ENCODE measurements around the gene FCSK.

- TF ChIP-seq, protein P1, sequence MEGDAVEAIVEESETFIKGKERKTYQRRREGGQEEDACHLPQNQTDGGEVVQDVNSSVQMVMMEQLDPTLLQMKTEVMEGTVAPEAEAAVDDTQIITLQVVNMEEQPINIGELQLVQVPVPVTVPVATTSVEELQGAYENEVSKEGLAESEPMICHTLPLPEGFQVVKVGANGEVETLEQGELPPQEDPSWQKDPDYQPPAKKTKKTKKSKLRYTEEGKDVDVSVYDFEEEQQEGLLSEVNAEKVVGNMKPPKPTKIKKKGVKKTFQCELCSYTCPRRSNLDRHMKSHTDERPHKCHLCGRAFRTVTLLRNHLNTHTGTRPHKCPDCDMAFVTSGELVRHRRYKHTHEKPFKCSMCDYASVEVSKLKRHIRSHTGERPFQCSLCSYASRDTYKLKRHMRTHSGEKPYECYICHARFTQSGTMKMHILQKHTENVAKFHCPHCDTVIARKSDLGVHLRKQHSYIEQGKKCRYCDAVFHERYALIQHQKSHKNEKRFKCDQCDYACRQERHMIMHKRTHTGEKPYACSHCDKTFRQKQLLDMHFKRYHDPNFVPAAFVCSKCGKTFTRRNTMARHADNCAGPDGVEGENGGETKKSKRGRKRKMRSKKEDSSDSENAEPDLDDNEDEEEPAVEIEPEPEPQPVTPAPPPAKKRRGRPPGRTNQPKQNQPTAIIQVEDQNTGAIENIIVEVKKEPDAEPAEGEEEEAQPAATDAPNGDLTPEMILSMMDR (CRISPR knock-in tag; IDR thresholded peaks at IDR 0.05), result no peak
- TF ChIP-seq CEBPB (IDR thresholded peaks at IDR 0.05; ENCODE audit: borderline replicate concordance, low read depth, low read length) (no peak), HCFC1 (IDR thresholded peaks at IDR 0.05; ENCODE audit: low read depth, low read length) (no peak), RAD21 (CRISPR knock-in tag; IDR thresholded peaks at IDR 0.05) (no peak)
Measured at GRCh38 chr16:70511833-70512232, 57.4 kb downstream of the FCSK start.

Measured in HepG2 (cell line).